ENCODE results near the gene SERPINB4. TPM values are rescaled to one million over a fixed set of nuclear protein-coding genes. Genes with fewer than 3 reads are reported as not detected.

SERPINB4 gene
- total RNA-seq, 2 experiments from 2014 or later, result not detected

GRCh38 chr18:63617915-63618234 lies 26.2 kb downstream of the SERPINB4 start:
- intact Hi-C loops (cut with micrococcal nuclease), result no loop called here
- Mint-ChIP-seq H3K27me3 (ENCODE audit: low read depth) (peaks cover 2% of the 10 kb centered on the region), H3K27ac (no peak overlapping the region), H3K4me3 (no peak overlapping the region), H3K4me1 (ENCODE audit: low read depth) (no peaks in the 10 kb centered on the region), H3K9me3 (peaks cover 6% of the 10 kb centered on the region), H3K36me3 (ENCODE audit: low read depth) (no peaks in the 10 kb centered on the region)
- CTCF ChIA-PET, result no interaction called here
- DNase-seq, result no peak

DNA sequence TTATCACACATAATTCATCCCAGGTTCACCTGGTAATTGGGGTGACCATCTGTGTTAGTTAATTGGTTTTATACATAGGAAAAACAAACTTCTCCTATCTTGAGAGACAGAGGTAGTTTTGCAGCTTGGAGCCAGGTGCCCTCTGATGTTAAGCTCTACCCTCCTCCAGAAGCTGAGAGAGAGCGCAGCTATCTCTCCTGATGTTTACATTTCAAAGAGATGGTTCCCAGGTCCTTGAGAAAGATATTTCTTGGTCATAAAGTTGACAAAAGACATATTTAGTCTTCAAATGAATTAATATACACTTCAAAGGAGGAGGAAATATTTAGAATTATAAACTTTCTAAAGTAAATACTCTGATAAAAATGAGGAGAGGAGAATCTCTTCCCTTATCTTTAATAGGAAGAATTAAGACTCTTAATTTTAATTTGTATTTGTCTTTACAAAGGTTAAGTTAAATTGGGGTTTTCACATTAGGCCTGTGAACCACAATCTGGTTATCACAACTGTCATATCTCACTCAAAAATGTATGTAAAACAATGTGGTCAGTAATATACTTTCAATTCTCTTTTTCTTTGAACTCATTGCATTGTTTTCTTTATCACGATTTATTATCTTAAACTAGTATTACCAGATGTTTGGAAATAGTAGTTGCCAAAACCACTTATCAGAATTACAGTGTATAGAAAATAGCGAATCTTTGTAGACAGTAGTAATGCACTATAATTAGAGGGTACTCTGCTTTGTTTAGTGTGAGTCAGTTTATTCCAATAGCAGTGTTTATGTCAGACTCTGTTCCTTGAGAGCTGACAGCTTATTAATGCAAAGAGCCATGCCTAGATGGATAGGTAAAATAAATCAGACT lies 26.8 kb downstream of the SERPINB4 start:
- no peaks in the 10 kb centered on the region for H3K4me1 Mint-ChIP-seq (ENCODE audit: low read depth)
- no peaks in the 10 kb centered on the region for H3K27me3 Mint-ChIP-seq (ENCODE audit: low read depth)
- H3K4me3 Mint-ChIP-seq, result no peak overlapping the region
- H3K9me3 Mint-ChIP-seq, result peaks cover 6% of the 10 kb centered on the region
- H3K27ac Mint-ChIP-seq, result no peak overlapping the region
- no peaks in the 10 kb centered on the region for H3K36me3 Mint-ChIP-seq (ENCODE audit: low read depth)
- no peak for DNase-seq
- CTCF ChIA-PET, result no interaction called here
- intact Hi-C loops (cut with micrococcal nuclease), result no loop called here

DNA sequence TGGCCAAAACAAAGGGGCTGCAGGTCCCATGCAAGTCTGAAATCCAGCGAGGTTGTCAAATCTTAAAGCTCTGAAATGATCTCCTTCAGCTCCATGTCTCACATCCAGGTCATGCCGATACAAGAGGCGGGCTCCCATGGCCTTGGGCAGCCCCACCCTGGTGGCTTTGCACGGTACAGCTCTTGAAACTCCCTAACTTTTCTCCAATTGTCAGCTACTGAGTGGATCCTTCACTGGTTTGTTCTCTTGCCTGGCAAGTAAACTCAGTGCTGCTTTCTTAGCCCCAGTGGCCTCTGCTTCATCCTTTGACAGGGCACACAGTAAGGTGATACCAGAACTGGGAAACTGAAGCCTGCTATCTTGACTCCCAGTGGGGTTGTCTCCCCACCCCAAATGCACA lies 30.6 kb downstream of the SERPINB4 start:
- Mint-ChIP-seq H3K4me3 (no peak overlapping the region), H3K4me1 (ENCODE audit: low read depth) (no peaks in the 10 kb centered on the region), H3K27ac (no peak overlapping the region), H3K36me3 (ENCODE audit: low read depth) (no peaks in the 10 kb centered on the region), H3K27me3 (ENCODE audit: low read depth) (peaks cover 3% of the 10 kb centered on the region), H3K9me3 (no peaks in the 10 kb centered on the region)
- intact Hi-C loops (cut with micrococcal nuclease), result no loop called here
- DNase-seq, result no peak
- CTCF ChIA-PET, result no interaction called here

GRCh38 chr18:63606526-63606925 lies 37.5 kb downstream of the SERPINB4 start:
- Mint-ChIP-seq H3K27me3 (ENCODE audit: low read depth) (peaks cover 6% of the 10 kb centered on the region), H3K36me3 (ENCODE audit: low read depth) (no peaks in the 10 kb centered on the region), H3K27ac (no peak overlapping the region), H3K4me3 (no peak overlapping the region), H3K4me1 (ENCODE audit: low read depth) (no peaks in the 10 kb centered on the region), H3K9me3 (no peaks in the 10 kb centered on the region)
- no peak for DNase-seq
- CTCF ChIA-PET, result no interaction called here
- intact Hi-C loops (cut with micrococcal nuclease), result no loop called here

- Mint-ChIP-seq H3K9me3 (no peaks in the 10 kb centered on the region), H3K27ac (no peak overlapping the region), H3K27me3 (ENCODE audit: low read depth) (peaks cover 3% of the 10 kb centered on the region), H3K4me1 (ENCODE audit: low read depth) (no peaks in the 10 kb centered on the region), H3K4me3 (no peak overlapping the region), H3K36me3 (ENCODE audit: low read depth) (no peaks in the 10 kb centered on the region)
- no peak for DNase-seq
- CTCF ChIA-PET, result interaction anchor here (0.6 to 1.0 kb wide), 2 partner anchors 86 to 115 kb away, joined by 3 read pairs; no protein-coding TSS in a partner anchor
- intact Hi-C loops (cut with micrococcal nuclease), result no loop called here
Measured at GRCh38 chr18:63604791-63605567, 39.1 kb downstream of the SERPINB4 start.

- H3K4me3 Mint-ChIP-seq, result no peak overlapping the region
- H3K36me3 Mint-ChIP-seq (ENCODE audit: low read depth), result no peaks in the 10 kb centered on the region
- H3K4me1 Mint-ChIP-seq (ENCODE audit: low read depth), result no peaks in the 10 kb centered on the region
- no peak overlapping the region for H3K27ac Mint-ChIP-seq
- peaks cover 3% of the 10 kb centered on the region for H3K27me3 Mint-ChIP-seq (ENCODE audit: low read depth)
- intact Hi-C loops (cut with micrococcal nuclease), result no loop called here
- no peaks in the 10 kb centered on the region for H3K9me3 Mint-ChIP-seq
- CTCF ChIA-PET, result interaction anchor here (0.8 kb wide), 1 partner anchor 53 kb away, joined by 3 read pairs; no protein-coding TSS in a partner anchor
- no peak for DNase-seq
Measured at GRCh38 chr18:63603772-63604171, 40.3 kb downstream of the SERPINB4 start.

DNA sequence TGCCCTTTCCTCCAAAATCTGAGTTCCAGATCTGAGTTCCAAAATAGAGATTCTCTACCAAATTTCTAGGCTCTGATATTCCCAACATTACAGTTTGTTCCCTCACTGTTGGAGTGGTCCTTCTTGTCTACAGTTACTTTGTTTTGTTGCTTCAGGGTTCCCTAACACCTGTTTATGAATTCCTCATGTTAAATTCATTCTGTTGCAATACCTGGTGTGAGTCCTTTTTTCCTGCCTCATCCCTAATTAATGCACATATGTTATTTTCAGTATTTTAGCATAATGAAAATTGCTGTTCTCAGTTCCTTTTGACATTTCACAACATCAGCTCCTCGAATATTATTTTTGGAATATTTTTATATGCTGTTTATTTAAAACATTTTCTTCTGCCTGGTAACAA lies 40.7 kb downstream of the SERPINB4 start:
- peaks cover 3% of the 10 kb centered on the region for H3K27me3 Mint-ChIP-seq (ENCODE audit: low read depth)
- DNase-seq, result no peak
- no peaks in the 10 kb centered on the region for H3K36me3 Mint-ChIP-seq (ENCODE audit: low read depth)
- CTCF ChIA-PET, result interaction anchor here (0.8 kb wide), 1 partner anchor 53 kb away, joined by 3 read pairs; no protein-coding TSS in a partner anchor
- H3K4me3 Mint-ChIP-seq, result no peak overlapping the region
- no peaks in the 10 kb centered on the region for H3K4me1 Mint-ChIP-seq (ENCODE audit: low read depth)
- H3K9me3 Mint-ChIP-seq, result no peaks in the 10 kb centered on the region
- intact Hi-C loops (cut with micrococcal nuclease), result no loop called here
- no peak overlapping the region for H3K27ac Mint-ChIP-seq

DNA sequence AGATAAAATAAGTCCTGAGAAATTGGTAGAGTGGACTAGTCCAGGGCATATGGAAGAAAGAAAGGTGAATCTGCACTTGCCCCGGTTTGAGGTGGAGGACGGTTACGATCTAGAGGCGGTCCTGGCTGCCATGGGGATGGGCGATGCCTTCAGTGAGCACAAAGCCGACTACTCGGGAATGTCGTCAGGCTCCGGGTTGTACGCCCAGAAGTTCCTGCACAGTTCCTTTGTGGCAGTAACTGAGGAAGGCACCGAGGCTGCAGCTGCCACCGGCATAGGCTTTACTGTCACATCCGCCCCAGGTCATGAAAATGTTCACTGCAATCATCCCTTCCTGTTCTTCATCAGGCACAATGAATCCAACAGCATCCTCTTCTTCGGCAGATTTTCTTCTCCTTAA lies 47.1 kb downstream of the SERPINB4 start:
- Mint-ChIP-seq H3K4me3 (no peak overlapping the region), H3K36me3 (ENCODE audit: low read depth) (no peaks in the 10 kb centered on the region), H3K27ac (no peak overlapping the region), H3K9me3 (no peaks in the 10 kb centered on the region), H3K4me1 (ENCODE audit: low read depth) (no peaks in the 10 kb centered on the region), H3K27me3 (ENCODE audit: low read depth) (no peaks in the 10 kb centered on the region)
- DNase-seq, result no peak
- intact Hi-C loops (cut with micrococcal nuclease), result no loop called here
- CTCF ChIA-PET, result no interaction called here

- Mint-ChIP-seq H3K27me3 (ENCODE audit: low read depth) (no peaks in the 10 kb centered on the region), H3K4me3 (no peak overlapping the region), H3K27ac (no peak overlapping the region), H3K9me3 (no peaks in the 10 kb centered on the region), H3K36me3 (ENCODE audit: low read depth) (no peaks in the 10 kb centered on the region), H3K4me1 (ENCODE audit: low read depth) (no peaks in the 10 kb centered on the region)
- DNase-seq, result no peak
- CTCF ChIA-PET, result interaction anchor here (1.4 kb wide), 1 partner anchor 15 kb away, joined by 4 read pairs; no protein-coding TSS in a partner anchor
- intact Hi-C loops (cut with micrococcal nuclease), result no loop called here
Measured at GRCh38 chr18:63592471-63592870, 51.6 kb downstream of the SERPINB4 start.

DNA sequence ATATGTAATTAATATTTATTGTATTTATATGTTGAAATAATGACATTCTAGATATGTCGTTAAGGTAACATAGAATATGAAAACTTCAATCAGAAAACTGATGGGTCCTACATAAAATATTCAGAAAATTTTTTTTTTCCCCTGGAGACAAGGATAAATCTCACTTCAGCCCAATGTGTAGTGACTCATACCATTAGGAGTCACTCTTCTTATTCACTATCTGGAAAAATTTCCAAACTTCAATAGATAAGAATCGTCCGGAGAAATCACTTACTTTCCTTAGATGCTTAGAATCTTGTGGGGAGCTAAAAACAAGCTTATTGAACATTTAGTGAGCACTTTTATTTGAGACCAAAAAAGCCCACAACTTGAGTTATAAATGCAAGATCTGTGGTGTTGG lies 52.3 kb downstream of the SERPINB4 start:
- Mint-ChIP-seq H3K4me1 (ENCODE audit: low read depth) (no peaks in the 10 kb centered on the region), H3K36me3 (ENCODE audit: low read depth) (no peaks in the 10 kb centered on the region), H3K4me3 (no peak overlapping the region), H3K27me3 (ENCODE audit: low read depth) (no peaks in the 10 kb centered on the region), H3K27ac (no peak overlapping the region), H3K9me3 (no peaks in the 10 kb centered on the region)
- no peak for DNase-seq
- CTCF ChIA-PET, result interaction anchor here (1.4 kb wide), 1 partner anchor 14 kb away, joined by 4 read pairs; no protein-coding TSS in a partner anchor
- intact Hi-C loops (cut with micrococcal nuclease), result no loop called here

GRCh38 chr18:63590966-63591695 lies 52.9 kb downstream of the SERPINB4 start:
- H3K36me3 Mint-ChIP-seq (ENCODE audit: low read depth), result no peaks in the 10 kb centered on the region
- no peaks in the 10 kb centered on the region for H3K27me3 Mint-ChIP-seq (ENCODE audit: low read depth)
- intact Hi-C loops (cut with micrococcal nuclease), result no loop called here
- CTCF ChIA-PET, result interaction anchor here (0.8 to 1.4 kb wide), 2 partner anchors 12 to 13 kb away, joined by 3 to 4 read pairs; no protein-coding TSS in a partner anchor
- no peaks in the 10 kb centered on the region for H3K4me1 Mint-ChIP-seq (ENCODE audit: low read depth)
- no peak overlapping the region for H3K27ac Mint-ChIP-seq
- DNase-seq, result no peak
- no peak overlapping the region for H3K4me3 Mint-ChIP-seq
- no peaks in the 10 kb centered on the region for H3K9me3 Mint-ChIP-seq

DNA sequence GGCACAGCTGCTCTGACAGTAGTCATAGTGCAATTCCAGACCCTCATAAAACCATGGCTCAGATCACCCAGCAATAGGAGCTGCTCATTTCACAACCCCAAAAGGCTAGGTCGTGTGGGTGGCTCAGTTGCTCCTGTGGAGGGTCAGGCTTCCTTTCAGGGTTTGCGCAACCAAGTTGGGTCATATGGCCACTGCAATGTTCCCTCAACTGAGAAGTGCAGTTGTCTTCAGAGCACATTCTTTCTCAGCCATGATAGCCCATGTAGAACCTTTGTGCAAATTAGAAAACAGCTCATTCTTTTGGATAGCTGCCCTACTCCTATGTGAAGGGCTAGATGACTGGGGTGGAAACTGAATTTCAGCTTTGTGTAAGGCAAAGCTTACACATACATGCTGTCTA lies 53.7 kb downstream of the SERPINB4 start:
- no peaks in the 10 kb centered on the region for H3K36me3 Mint-ChIP-seq (ENCODE audit: low read depth)
- CTCF ChIA-PET, result interaction anchor here (1.3 kb wide), 1 partner anchor 24 kb away, joined by 4 read pairs; no protein-coding TSS in a partner anchor
- no peak overlapping the region for H3K27ac Mint-ChIP-seq
- no peaks in the 10 kb centered on the region for H3K27me3 Mint-ChIP-seq (ENCODE audit: low read depth)
- H3K4me3 Mint-ChIP-seq, result no peak overlapping the region
- DNase-seq, result no peak
- no peaks in the 10 kb centered on the region for H3K9me3 Mint-ChIP-seq
- H3K4me1 Mint-ChIP-seq (ENCODE audit: low read depth), result no peaks in the 10 kb centered on the region
- intact Hi-C loops (cut with micrococcal nuclease), result no loop called here

Data from activated naive CD4-positive, alpha-beta T cell treated with anti-CD3 and anti-CD28 coated beads for 36 hours (primary cell).